CD14-positive monocyte (primary cell): ENCODE measurements around the gene EP400. TPM values are rescaled to one million over a fixed set of nuclear protein-coding genes. Genes with fewer than 3 reads are reported as not detected.

ENCODE experiments used
- DNase-seq, 3 donors: peaks; one replicate each; pipeline ENCODE4 v3.0.0-alpha.2; 2011 to 2022
- H2AFZ ChIP-seq: 2 replicates; pipeline ENCODE4 v1.6.0; 2012; ENCODE audit warnings: mild to moderate bottlenecking, low read depth, low read length, inconsistent platforms; ENCODE audit not compliant: insufficient read depth, poor library complexity, severe bottlenecking
- H3K27ac ChIP-seq, 2 donors: 1 replicate in 1 of 2; 2 replicates in 1 of 2; pipeline ENCODE4 v1.5.1; 2012 to 2013; ENCODE audit warnings: low read length in 2 of 2, control low read depth in 1 of 2, inconsistent platforms in 1 of 2, low read depth in 1 of 2, mild to moderate bottlenecking in 1 of 2
- H3K27me3 ChIP-seq, 2 donors: one replicate each; pipeline versions ENCODE4 v1.6.0 to v1.6.1; 2011 to 2013; ENCODE audit warnings: low read length in 2 of 2; ENCODE audit not compliant: control insufficient read depth in 2 of 2, insufficient read depth in 2 of 2
- H3K36me3 ChIP-seq, 2 donors: replicated peaks in 1 of 2; 1 replicate in 1 of 2; 2 replicates in 1 of 2; pipeline versions ENCODE4 v1.5.1 to v1.6.1; 2012 to 2013; ENCODE audit warnings: low read length in 2 of 2, control low read depth in 1 of 2, inconsistent platforms in 1 of 2, mild to moderate bottlenecking in 1 of 2; ENCODE audit not compliant: insufficient read depth in 2 of 2, control insufficient read depth in 1 of 2
- H3K4me1 ChIP-seq, 2 donors: 1 replicate in 1 of 2; 2 replicates in 1 of 2; pipeline versions ENCODE4 v1.5.1 to v1.6.1; 2012 to 2013; ENCODE audit warnings: low read length in 2 of 2, control low read depth in 1 of 2, inconsistent platforms in 1 of 2, mild to moderate bottlenecking in 1 of 2, moderate library complexity in 1 of 2; ENCODE audit not compliant: insufficient read depth in 2 of 2, control insufficient read depth in 1 of 2
- H3K4me2 ChIP-seq: replicated peaks from 2 replicates; pipeline ENCODE3; 2012; ENCODE audit warnings: low read length, moderate library complexity, mild to moderate bottlenecking; ENCODE audit not compliant: poor library complexity, severe bottlenecking; ENCODE audit errors: extremely low read depth
- H3K4me3 ChIP-seq, 3 experiments: fragments of 200-600 bp in 1 of 3; sonication (generic) in 1 of 3; replicated peaks in 1 of 3; 1 replicate in 2 of 3; 2 replicates in 1 of 3; pipeline ENCODE4 v1.5.1; 2011 to 2013; ENCODE audit warnings: low read length in 3 of 3, mild to moderate bottlenecking in 3 of 3, control low read depth in 2 of 3, low read depth in 2 of 3, inconsistent platforms in 1 of 3, moderate library complexity in 1 of 3
- H3K79me2 ChIP-seq: 2 replicates; pipeline ENCODE4 v1.6.0; 2012; ENCODE audit warnings: mild to moderate bottlenecking, control low read depth, inconsistent platforms, low read length, moderate library complexity; ENCODE audit not compliant: insufficient read depth
- H3K9ac ChIP-seq: 2 replicates; pipeline ENCODE4 v1.6.0; 2017; ENCODE audit warnings: low read length, mild to moderate bottlenecking; ENCODE audit not compliant: insufficient read depth, poor library complexity, severe bottlenecking
- H3K9me3 ChIP-seq, 2 donors: replicated peaks in 1 of 2; 1 replicate in 1 of 2; 2 replicates in 1 of 2; pipeline versions ENCODE4 v1.5.1 to v1.6.1; 2012 to 2013; ENCODE audit warnings: low read length in 2 of 2, control low read depth in 1 of 2; ENCODE audit not compliant: control insufficient read depth in 1 of 2, insufficient read depth in 1 of 2
- H4K20me1 ChIP-seq: 2 replicates; pipeline ENCODE4 v1.6.0; 2012; ENCODE audit warnings: mild to moderate bottlenecking, low read length, control low read depth, moderate library complexity; ENCODE audit not compliant: insufficient read depth
- H3K27ac Mint-ChIP-seq, 7 donors: one replicate each; pipeline ENCODE4 v1.8.0; 2020; ENCODE audit warnings: mild to moderate bottlenecking in 7 of 7, mixed read lengths in 7 of 7, moderate library complexity in 6 of 7, inconsistent platforms in 2 of 7
- H3K27me3 Mint-ChIP-seq, 3 donors: one replicate each; pipeline ENCODE4 v1.8.0; 2021 to 2022; ENCODE audit warnings: low read depth in 3 of 3, mild to moderate bottlenecking in 3 of 3, mixed read lengths in 3 of 3, moderate library complexity in 3 of 3, inconsistent platforms in 1 of 3
- H3K36me3 Mint-ChIP-seq, 2 donors: one replicate each; pipeline ENCODE4 v1.8.0; 2020; ENCODE audit warnings: mixed read lengths in 2 of 2, inconsistent platforms in 1 of 2, mild to moderate bottlenecking in 1 of 2
- H3K4me1 Mint-ChIP-seq: one replicate; pipeline ENCODE4 v1.8.0; 2020; ENCODE audit warnings: mild to moderate bottlenecking, mixed read lengths
- H3K4me3 Mint-ChIP-seq, 2 donors: one replicate each; pipeline ENCODE4 v1.8.0; 2020; ENCODE audit warnings: mild to moderate bottlenecking in 2 of 2, mixed read lengths in 2 of 2, moderate library complexity in 1 of 2
- H3K9me3 Mint-ChIP-seq, 7 donors: one replicate each; pipeline ENCODE4 v1.8.0; 2020 to 2022; ENCODE audit warnings: mixed read lengths in 7 of 7, mild to moderate bottlenecking in 6 of 7, moderate library complexity in 6 of 7, inconsistent platforms in 2 of 7
- CTCF ChIP-seq: fragments of 200-600 bp; IDR thresholded peaks from one replicate; pipeline ENCODE4 v1.8.0; 2022; ENCODE audit warnings: antibody characterized with exemption, mild to moderate bottlenecking
- WGBS: methylation state at CpG from one replicate; pipeline ENCODE4 v1.1.5; 2013; ENCODE audit warnings: missing lambda C conversion rate; ENCODE audit not compliant: insufficient coverage; 5-methylcytosine and 5-hydroxymethylcytosine counted together
- intact Hi-C, 2 donors: fragments of 100-400 bp; cut with micrococcal nuclease; formaldehyde crosslinking; loops; one replicate each; pipeline versions ENCODE4 v1.15.0 to v1.15.1; 2023
- polyA plus RNA-seq, 3 donors: library from polyadenylated mRNA; depleted of rRNA in 1 of 3; unstranded in 2 of 3; stranded (reverse) in 1 of 3; fragments of 300-500 nt in 2 of 3; fragments of >200 nt in 1 of 3; fragmentation: Illumina TruSeq in 2 of 3; gene quantifications; 1 replicate in 2 of 3; 2 replicates in 1 of 3; pipeline ENCODE4 v1.2.3, GENCODE V29; 2012 to 2021

EP400 gene
- polyA plus RNA-seq, 3 donors: 0.65 to 12.1 (median 0.81) TPM

GRCh38 chr12:131943389-131943788, 6.4 kb upstream of the EP400 start:
- peaks cover 0 to 2% (median 0%) of the 10 kb centered on the region in 7 donors for H3K9me3 Mint-ChIP-seq
- H3K4me1 Mint-ChIP-seq: peaks cover 8% of the 10 kb centered on the region
- WGBS: 92% methylated on average over 7 of the region's 8 CpGs
- DNase-seq: no peak
- Histone ChIP-seq H3K9ac (no peak overlapping the region), H3K4me2 (no peak overlapping the region), H3K9me3 (no peaks in the 10 kb centered on the region), H3K4me3 (no peak overlapping the region), H4K20me1 (no peaks in the 10 kb centered on the region), H3K27me3 (no peaks in the 10 kb centered on the region), H2AFZ (no peak overlapping the region), H3K27ac (no peak overlapping the region), H3K4me1 (no peaks in the 10 kb centered on the region), H3K36me3 (peaks cover 37 to 58% of the 10 kb centered on the region in 2 donors), H3K79me2 (no peaks in the 10 kb centered on the region)
- H3K4me3 Mint-ChIP-seq: no peak overlapping the region
- intact Hi-C loops: no loop called here
- TF ChIP-seq CTCF: no peak
- H3K27me3 Mint-ChIP-seq: peaks cover 1 to 3% (median 2%) of the 10 kb centered on the region in 3 donors
- peaks cover 43 to 69% of the 10 kb centered on the region in 2 donors for H3K36me3 Mint-ChIP-seq
- no peak overlapping the region for H3K27ac Mint-ChIP-seq

- no peak overlapping the region for H3K27ac ChIP-seq
- peaks cover 0 to under 1% of the 10 kb centered on the region in 2 donors for H3K4me1 ChIP-seq
- H2AFZ ChIP-seq: no peak overlapping the region
- peaks cover 41 to 64% of the 10 kb centered on the region in 2 donors for H3K36me3 Mint-ChIP-seq
- TF ChIP-seq CTCF: no peak
- no peak overlapping the region for H3K4me2 ChIP-seq
- no peak overlapping the region for H3K4me3 Mint-ChIP-seq
- peaks cover 37 to 53% of the 10 kb centered on the region in 2 donors for H3K36me3 ChIP-seq
- H3K9me3 ChIP-seq: no peaks in the 10 kb centered on the region
- H3K79me2 ChIP-seq: no peaks in the 10 kb centered on the region
- no peaks in the 10 kb centered on the region for H3K27me3 ChIP-seq
- intact Hi-C loops: no loop called here
- H3K9me3 Mint-ChIP-seq: peaks cover 0 to 2% (median 0%) of the 10 kb centered on the region in 7 donors
- H3K27ac Mint-ChIP-seq: no peak overlapping the region
- H3K4me1 Mint-ChIP-seq: peaks cover 13% of the 10 kb centered on the region
- no peak for DNase-seq
- peaks cover 1 to 3% (median 2%) of the 10 kb centered on the region in 3 donors for H3K27me3 Mint-ChIP-seq
- H3K4me3 ChIP-seq: no peak overlapping the region
- no peaks in the 10 kb centered on the region for H4K20me1 ChIP-seq
- H3K9ac ChIP-seq: no peak overlapping the region
- WGBS: 100% methylated on average over 8 of the region's 10 CpGs
Measured at GRCh38 chr12:131943876-131944275, 5.9 kb upstream of the EP400 start.
